ENCODE measurements around the gene PDCL3.

The PDCL3 gene

GRCh38 chr2:100623033-100623715 lies 60.4 kb downstream of the PDCL3 start:
- no CpG with 5 or more reads among the region's 8 CpGs for WGBS (ENCODE audit: insufficient coverage, insufficient read length)
- Histone ChIP-seq H3K4me1 (ENCODE audit: control insufficient read depth, insufficient read depth, low read length) (no peaks in the 10 kb centered on the region), H3K27me3 (ENCODE audit: control insufficient read depth, insufficient read depth, low read length) (no peaks in the 10 kb centered on the region), H3K9me3 (ENCODE audit: control insufficient read depth, insufficient read depth, low read length) (no peaks in the 10 kb centered on the region), H3K27ac (ENCODE audit: low read length) (no peak overlapping the region), H3K4me3 (ENCODE audit: low read length) (no peak overlapping the region), H3K36me3 (ENCODE audit: control insufficient read depth, insufficient read depth, low read length) (no peaks in the 10 kb centered on the region)
- no peak for DNase-seq (ENCODE audit: low read depth, low spot score)

GRCh38 chr2:100623930-100624329 lies 61.1 kb downstream of the PDCL3 start:
- WGBS (ENCODE audit: insufficient coverage, insufficient read length): no CpG with 5 or more reads among the region's 2 CpGs
- no peak overlapping the region for H3K27ac ChIP-seq (ENCODE audit: low read length)
- no peaks in the 10 kb centered on the region for H3K4me1 ChIP-seq (ENCODE audit: control insufficient read depth, insufficient read depth, low read length)

GRCh38 chr2:100624536-100624935 lies 61.7 kb downstream of the PDCL3 start:
- DNase-seq (ENCODE audit: low read depth, low spot score): no peak
- Histone ChIP-seq H3K27me3 (ENCODE audit: control insufficient read depth, insufficient read depth, low read length) (no peaks in the 10 kb centered on the region), H3K9me3 (ENCODE audit: control insufficient read depth, insufficient read depth, low read length) (no peaks in the 10 kb centered on the region), H3K4me3 (ENCODE audit: low read length) (no peak overlapping the region), H3K4me1 (ENCODE audit: control insufficient read depth, insufficient read depth, low read length) (no peaks in the 10 kb centered on the region), H3K27ac (ENCODE audit: low read length) (no peak overlapping the region), H3K36me3 (ENCODE audit: control insufficient read depth, insufficient read depth, low read length) (no peaks in the 10 kb centered on the region)
- no CpG with 5 or more reads among the region's 4 CpGs for WGBS (ENCODE audit: insufficient coverage, insufficient read length)

More at GRCh38 chr2:100623930-100624329, 61.1 kb downstream of the PDCL3 start:
- H3K36me3 ChIP-seq (ENCODE audit: control insufficient read depth, insufficient read depth, low read length): no peaks in the 10 kb centered on the region
- no peak overlapping the region for H3K4me3 ChIP-seq (ENCODE audit: low read length)
- no peak for DNase-seq (ENCODE audit: low read depth, low spot score)
- no peaks in the 10 kb centered on the region for H3K9me3 ChIP-seq (ENCODE audit: control insufficient read depth, insufficient read depth, low read length)
- no peaks in the 10 kb centered on the region for H3K27me3 ChIP-seq (ENCODE audit: control insufficient read depth, insufficient read depth, low read length)

GRCh38 chr2:100625717-100626116 lies 62.9 kb downstream of the PDCL3 start:
- no peaks in the 10 kb centered on the region for H3K9me3 ChIP-seq (ENCODE audit: control insufficient read depth, insufficient read depth, low read length)
- WGBS (ENCODE audit: insufficient coverage, insufficient read length): no CpG with 5 or more reads among the region's 6 CpGs
- H3K4me3 ChIP-seq (ENCODE audit: low read length): no peak overlapping the region
- no peaks in the 10 kb centered on the region for H3K4me1 ChIP-seq (ENCODE audit: control insufficient read depth, insufficient read depth, low read length)
- no peaks in the 10 kb centered on the region for H3K27me3 ChIP-seq (ENCODE audit: control insufficient read depth, insufficient read depth, low read length)
- H3K27ac ChIP-seq (ENCODE audit: low read length): no peak overlapping the region
- DNase-seq (ENCODE audit: low read depth, low spot score): no peak
- no peaks in the 10 kb centered on the region for H3K36me3 ChIP-seq (ENCODE audit: control insufficient read depth, insufficient read depth, low read length)
